HepG2 (cell line): Measurements from ENCODE around the gene CFAP45. TPM values are rescaled to one million over a fixed set of nuclear protein-coding genes. Genes with fewer than 3 reads are reported as not detected.

ENCODE experiments used
- ATAC-seq: fragments of 200-7000 bp; cut with Tn5 transposase; 3 replicates; pipeline ENCODE4 v1.9.1; 2020; ENCODE audit warnings: mild to moderate bottlenecking, moderate library complexity
- BruUV-seq: library from RNA; stranded (reverse); fragments of 400-500 nt; replicated peaks from 2 replicates; lab custom pipeline; 2021; lab: Mats Ljungman, UMichigan
- CTCF ChIA-PET: fragments of 300-600 bp; formaldehyde crosslinking; extraction: SDS; loops from one replicate; lab custom pipeline; 2021; ENCODE audit warnings: low total read pairs, inconsistent platforms, low intra/inter-chr PET ratio; lab: Yijun Ruan, JAX
- POLR2A ChIA-PET: fragments of 350-600 bp; sonication (Branson Sonifier 250); formaldehyde crosslinking; loops from one replicate; lab custom pipeline; 2020; ENCODE audit warnings: antibody characterized with exemption, inconsistent platforms; lab: Yijun Ruan, JAX
- DNase-seq: peaks from one replicate; pipeline ENCODE4 v3.0.0-alpha.2; 2015; ENCODE audit warnings: low spot score
- FAIRE-seq: peaks from 3 replicates; lab custom pipeline; 2011; peaks lifted over from hg19 to GRCh38; lab: Jason Lieb, UNC
- H2AFZ ChIP-seq: one replicate; pipeline ENCODE4 v1.6.1; 2011; ENCODE audit warnings: low read length, inconsistent platforms
- H3K27ac ChIP-seq: fragments of 300-600 bp; 3 replicates; pipeline ENCODE4 v1.8.0; 2011; ENCODE audit warnings: mixed run types, mild to moderate bottlenecking, mixed read lengths, low read length, inconsistent platforms; ENCODE audit not compliant: insufficient read depth; ENCODE audit errors: extremely low read length
- H3K27me3 ChIP-seq, 2 experiments: fragments of 200-600 bp in 1 of 2; 2 replicates in 1 of 2; 3 replicates in 1 of 2; pipeline versions ENCODE4 v1.6.0 to v1.8.0; 2011; ENCODE audit warnings: low read length in 2 of 2, mild to moderate bottlenecking in 2 of 2, moderate library complexity in 2 of 2, inconsistent platforms in 1 of 2; ENCODE audit not compliant: insufficient read depth in 2 of 2, control insufficient read depth in 1 of 2
- H3K36me3 ChIP-seq, 2 experiments: fragments of 200-600 bp in 1 of 2; replicated peaks in 1 of 2; 2 replicates in 1 of 2; 3 replicates in 1 of 2; pipeline versions ENCODE4 v1.5.1 to v1.8.0; 2011; ENCODE audit warnings: low read length in 2 of 2, inconsistent platforms in 1 of 2; ENCODE audit not compliant: insufficient read depth in 2 of 2, control insufficient read depth in 1 of 2
- H3K4me1 ChIP-seq: 2 replicates; pipeline ENCODE4 v1.5.1; 2012; ENCODE audit warnings: low read length, inconsistent platforms; ENCODE audit not compliant: insufficient read depth
- H3K4me2 ChIP-seq: 2 replicates; pipeline ENCODE4 v1.6.0; 2011; ENCODE audit warnings: low read depth, low read length, inconsistent platforms
- H3K4me3 ChIP-seq, 3 experiments: fragments of 200-600 bp in 1 of 3; sonication (generic), shearing (Covaris generic) in 1 of 3; replicated peaks in 1 of 3; 2 replicates each; pipeline ENCODE4 v1.5.1; 2011 to 2016; ENCODE audit warnings: low read length in 3 of 3, inconsistent platforms in 2 of 3, low read depth in 2 of 3, mild to moderate bottlenecking in 2 of 3, control low read depth in 1 of 3, mixed read lengths in 1 of 3; ENCODE audit not compliant: insufficient read depth in 1 of 3
- H3K79me2 ChIP-seq: one replicate; pipeline ENCODE4 v1.6.1; 2011; ENCODE audit warnings: low read length, inconsistent platforms; ENCODE audit not compliant: insufficient read depth
- H3K9ac ChIP-seq: 2 replicates; pipeline ENCODE4 v1.6.0; 2011; ENCODE audit warnings: mild to moderate bottlenecking, low read depth, low read length, inconsistent platforms; ENCODE audit not compliant: insufficient read depth
- H3K9me3 ChIP-seq: 2 replicates; pipeline ENCODE4 v1.5.1; 2012; ENCODE audit warnings: mild to moderate bottlenecking, low read length
- H4K20me1 ChIP-seq: 2 replicates; pipeline ENCODE4 v1.6.0; 2011; ENCODE audit warnings: inconsistent platforms, mild to moderate bottlenecking, low read length, moderate library complexity; ENCODE audit not compliant: insufficient read depth
- CSRNP1 ChIP-seq: sonication (generic); formaldehyde crosslinking; IDR thresholded peaks from 2 replicates; pipeline ENCODE4 v1.8.1; 2023; ENCODE audit warnings: mild to moderate bottlenecking, missing genetic modification reagents
- KLF13 ChIP-seq: sonication (generic); formaldehyde crosslinking; IDR thresholded peaks from 2 replicates; pipeline ENCODE4 v1.4.0; 2020; ENCODE audit warnings: mild to moderate bottlenecking, missing genetic modification reagents
- SAP130 ChIP-seq: IDR thresholded peaks from 2 replicates; pipeline ENCODE4 v1.6.1; 2016; ENCODE audit warnings: low read depth
- SMC3 ChIP-seq: IDR thresholded peaks from 2 replicates; pipeline ENCODE4 v1.6.1; 2011; ENCODE audit warnings: low read length, improper control_type of control experiment
- TIGD3 ChIP-seq: sonication (generic); formaldehyde crosslinking; IDR thresholded peaks from 2 replicates; pipeline ENCODE4 v1.5.1; 2020; ENCODE audit warnings: mild to moderate bottlenecking, missing genetic modification reagents, borderline replicate concordance
- TP53 ChIP-seq: sonication (generic); formaldehyde crosslinking; conservative IDR thresholded peaks from 2 replicates; pipeline ENCODE4 v1.4.0; 2020; ENCODE audit warnings: missing genetic modification reagents
- ZBTB1 ChIP-seq: sonication (generic); formaldehyde crosslinking; IDR thresholded peaks from 2 replicates; pipeline ENCODE4 v1.4.0; 2020; ENCODE audit warnings: missing genetic modification reagents, borderline replicate concordance
- ZNF512B ChIP-seq: sonication (generic); formaldehyde crosslinking; IDR thresholded peaks from 2 replicates; pipeline ENCODE4 v1.5.1; 2020; ENCODE audit warnings: missing genetic modification reagents, mild to moderate bottlenecking, borderline replicate concordance
- WGBS: methylation state at CpG from one replicate; pipeline ENCODE4 v1.1.6; 2017; ENCODE audit warnings: low lambda C conversion rate; 5-methylcytosine and 5-hydroxymethylcytosine counted together
- in situ Hi-C: cut with HindIII; loops from 2 replicates; pipeline ENCODE4 v1.10.0; 2017; ENCODE audit warnings: low pct_unique_long_range_greater_than_20kb; ENCODE audit not compliant: extremely low pct_ligation_motif_present
- intact Hi-C: fragments of 100-400 bp; cut with micrococcal nuclease; formaldehyde crosslinking; loops from one replicate; pipeline ENCODE4 v1.10.0; 2022; ENCODE audit not compliant: unreplicated experiment
- polyA plus RNA-seq, 8 experiments: library from polyadenylated mRNA; depleted of rRNA in 3 of 8; stranded (reverse) in 7 of 8; unstranded in 1 of 8; fragments of >200 nt; fragmentation: Illumina TruSeq in 4 of 8; extraction: Trizol in 4 of 8; gene quantifications; 2 replicates each; pipeline versions ENCODE4 v1.2.1 to v1.2.3, GENCODE V29; 2011 to 2016; ENCODE audit warnings: low read depth in 4 of 8, missing spikeins in 1 of 8, mixed read lengths in 1 of 8; ENCODE audit not compliant: insufficient read depth in 1 of 8
- total RNA-seq, 5 experiments: library from RNA; depleted of rRNA; stranded (reverse); fragments of >200 nt; fragmentation: Illumina TruSeq; extraction: Trizol; gene quantifications; 2 replicates each; pipeline ENCODE4 v1.2.3, GENCODE V29; 2016; ENCODE audit warnings: low read depth in 1 of 5

Gene CFAP45
- total and polyA plus RNA-seq, 2 of the 13 experiments (the other 11 are each of a cell fraction or from before 2014, with no cell fraction given), result not detected

- H3K4me3 ChIP-seq, result no peak overlapping the region
- intact Hi-C loops, result no loop called here
- peaks cover 2 to 12% of the 10 kb centered on the region in 2 experiments; a peak in 4 of 5 replicates for H3K27me3 ChIP-seq
- in situ Hi-C loops, result no loop called here
- DNase-seq (no peak), FAIRE-seq (no peak), ATAC-seq (no peak)
- no peak overlapping the region for H3K4me2 ChIP-seq
- peaks cover 36% of the 10 kb centered on the region for H3K4me1 ChIP-seq
- BruUV-seq, result no TSS peak
- no peak overlapping the region for H3K9ac ChIP-seq
- no peaks in the 10 kb centered on the region for H3K9me3 ChIP-seq
- CTCF ChIA-PET, result no interaction called here
- POLR2A ChIA-PET, result no interaction called here
- no peak for TF ChIP-seq ZNF512B (CRISPR knock-in tag)
- TF ChIP-seq TP53 (CRISPR knock-in tag), result no peak
- no peak for TF ChIP-seq TIGD3
- no peak for TF ChIP-seq ZBTB1 (CRISPR knock-in tag)
- TF ChIP-seq KLF13 (CRISPR knock-in tag), result no peak
- no peak for TF ChIP-seq SAP130
- TF ChIP-seq SMC3, result no peak
- TF ChIP-seq CSRNP1 (CRISPR knock-in tag), result no peak
- no peaks in the 10 kb centered on the region for H3K79me2 ChIP-seq
- no peak overlapping the region for H2AFZ ChIP-seq
- 52% methylated on average over 1 of the region's 1 CpG for WGBS
- no peaks in the 10 kb centered on the region for H4K20me1 ChIP-seq
- no peaks in the 10 kb centered on the region for H3K36me3 ChIP-seq
- no peak overlapping the region for H3K27ac ChIP-seq
These were observed 20.7 kb upstream of the CFAP45 start for GRCh38 chr1:159920651-159921050.
